ENCODE results near the gene NCAM2. TPM values are rescaled to one million over a fixed set of nuclear protein-coding genes. Genes with fewer than 3 reads are reported as not detected.
A peak's percentile ranks its signal among the peaks of the same experiment; 100 is the strongest.

Gene NCAM2
- total RNA-seq, 1 donor from 2014 or later: 22.6 TPM

DNA sequence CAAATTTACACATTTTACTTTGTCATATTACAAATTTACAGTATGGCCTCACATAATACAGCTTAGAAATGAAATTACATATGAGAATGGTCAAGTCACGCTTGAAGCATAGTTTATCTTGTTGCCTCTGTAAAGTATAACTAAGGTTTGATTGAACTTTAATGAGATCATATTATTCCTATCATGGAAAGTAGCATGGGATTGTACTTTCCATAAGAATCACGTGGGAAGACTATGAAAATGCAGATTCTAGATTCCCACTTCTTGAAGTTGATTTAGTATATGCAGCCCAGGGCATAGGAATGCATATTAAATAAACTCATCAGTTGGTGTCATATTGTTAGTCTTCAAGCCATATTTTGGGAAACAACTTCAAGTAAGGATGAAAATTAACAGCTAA is 342.8 kb downstream of the NCAM2 start:
- peaks cover 12% of the 10 kb centered on the region for H3K9me3 Mint-ChIP-seq
- no peaks in the 10 kb centered on the region for H3K4me1 Mint-ChIP-seq (ENCODE audit: unreplicated experiment)
- DNase-seq (ENCODE audit: extremely low spot score, unreplicated experiment): no peak
- TF ChIP-seq, protein P1, sequence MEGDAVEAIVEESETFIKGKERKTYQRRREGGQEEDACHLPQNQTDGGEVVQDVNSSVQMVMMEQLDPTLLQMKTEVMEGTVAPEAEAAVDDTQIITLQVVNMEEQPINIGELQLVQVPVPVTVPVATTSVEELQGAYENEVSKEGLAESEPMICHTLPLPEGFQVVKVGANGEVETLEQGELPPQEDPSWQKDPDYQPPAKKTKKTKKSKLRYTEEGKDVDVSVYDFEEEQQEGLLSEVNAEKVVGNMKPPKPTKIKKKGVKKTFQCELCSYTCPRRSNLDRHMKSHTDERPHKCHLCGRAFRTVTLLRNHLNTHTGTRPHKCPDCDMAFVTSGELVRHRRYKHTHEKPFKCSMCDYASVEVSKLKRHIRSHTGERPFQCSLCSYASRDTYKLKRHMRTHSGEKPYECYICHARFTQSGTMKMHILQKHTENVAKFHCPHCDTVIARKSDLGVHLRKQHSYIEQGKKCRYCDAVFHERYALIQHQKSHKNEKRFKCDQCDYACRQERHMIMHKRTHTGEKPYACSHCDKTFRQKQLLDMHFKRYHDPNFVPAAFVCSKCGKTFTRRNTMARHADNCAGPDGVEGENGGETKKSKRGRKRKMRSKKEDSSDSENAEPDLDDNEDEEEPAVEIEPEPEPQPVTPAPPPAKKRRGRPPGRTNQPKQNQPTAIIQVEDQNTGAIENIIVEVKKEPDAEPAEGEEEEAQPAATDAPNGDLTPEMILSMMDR (conservative IDR thresholded peaks at IDR 0.05): no peak
- H3K4me3 Mint-ChIP-seq: no peak overlapping the region
- no peaks in the 10 kb centered on the region for H3K27me3 Mint-ChIP-seq
- H3K27ac Mint-ChIP-seq: no peak overlapping the region
- peaks cover 11% of the 10 kb centered on the region for H3K36me3 Mint-ChIP-seq

DNA sequence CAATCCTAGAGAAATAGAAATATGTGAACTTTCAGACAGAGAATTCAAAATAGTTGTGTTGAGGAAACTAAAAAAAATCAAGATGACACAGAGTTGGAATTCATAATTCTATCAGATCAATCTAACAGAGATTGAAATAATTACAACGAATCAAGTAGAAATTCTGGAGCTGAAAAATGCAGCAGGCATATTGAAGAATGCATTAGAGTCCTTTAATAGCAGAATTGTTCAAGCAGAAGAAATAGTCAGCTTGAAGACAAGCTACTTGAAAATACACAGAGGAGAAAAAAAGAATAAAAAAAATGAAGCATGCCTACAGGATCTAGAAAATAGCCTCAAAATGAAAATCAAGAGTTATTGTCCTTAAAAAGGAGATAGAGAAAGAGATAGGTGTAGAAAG is 347.1 kb downstream of the NCAM2 start:
- no peak for DNase-seq (ENCODE audit: extremely low spot score, unreplicated experiment)
- Mint-ChIP-seq H3K27ac (no peak overlapping the region), H3K4me3 (no peak overlapping the region), H3K36me3 (peaks cover 12% of the 10 kb centered on the region), H3K27me3 (no peaks in the 10 kb centered on the region), H3K4me1 (ENCODE audit: unreplicated experiment) (no peaks in the 10 kb centered on the region), H3K9me3 (peaks cover 17% of the 10 kb centered on the region)
- TF ChIP-seq, protein P1 (conservative IDR thresholded peaks at IDR 0.05): no peak

DNA sequence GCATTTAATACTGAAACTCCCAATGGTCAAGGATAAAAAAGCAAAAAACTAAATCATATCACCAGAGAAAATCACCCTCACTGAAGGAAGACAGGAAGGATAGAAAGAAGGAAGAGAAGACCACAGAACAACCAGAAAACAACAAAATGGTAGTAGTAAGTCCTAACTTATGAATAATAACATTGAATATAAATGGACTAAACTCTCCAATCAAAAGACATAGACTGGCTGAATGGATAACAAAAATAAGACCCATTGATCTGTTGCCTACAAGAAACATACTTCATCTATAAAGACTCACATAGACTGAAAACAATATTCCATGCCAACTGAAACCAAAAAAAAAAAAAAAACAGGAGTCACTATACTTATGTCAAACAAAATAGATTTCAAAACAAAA is 347.7 kb downstream of the NCAM2 start:
- Mint-ChIP-seq H3K27me3 (no peaks in the 10 kb centered on the region), H3K9me3 (peaks cover 17% of the 10 kb centered on the region), H3K27ac (no peak overlapping the region), H3K4me3 (no peak overlapping the region), H3K36me3 (peaks cover 12% of the 10 kb centered on the region), H3K4me1 (ENCODE audit: unreplicated experiment) (no peaks in the 10 kb centered on the region)
- DNase-seq (ENCODE audit: extremely low spot score, unreplicated experiment): no peak
- TF ChIP-seq, protein P1 (conservative IDR thresholded peaks at IDR 0.05): no peak

DNA sequence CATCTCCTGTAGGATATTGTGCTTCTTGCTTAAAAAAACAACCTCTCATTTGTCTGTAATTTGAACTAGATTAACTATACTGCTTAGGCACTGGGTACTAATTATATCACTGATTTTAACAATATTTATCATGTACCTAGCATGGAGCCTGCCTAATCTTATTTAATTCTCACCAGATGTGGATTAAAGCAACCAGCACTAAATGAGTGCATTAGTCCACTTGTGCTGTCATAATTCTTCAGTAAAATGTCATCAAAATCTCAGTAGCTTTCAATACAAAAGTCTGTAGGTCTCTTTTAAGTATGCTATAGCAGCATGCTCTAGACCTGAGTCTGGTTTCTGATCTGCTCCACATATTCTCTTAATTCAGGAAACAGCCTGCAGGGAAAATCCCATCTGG is 368.1 kb downstream of the NCAM2 start:
- peaks cover 5% of the 10 kb centered on the region for H3K4me1 Mint-ChIP-seq (ENCODE audit: unreplicated experiment)
- H3K4me3 Mint-ChIP-seq: no peak overlapping the region
- H3K27ac Mint-ChIP-seq: no peak overlapping the region
- no peak for DNase-seq (ENCODE audit: extremely low spot score, unreplicated experiment)
- no peaks in the 10 kb centered on the region for H3K9me3 Mint-ChIP-seq
- H3K36me3 Mint-ChIP-seq: no peaks in the 10 kb centered on the region
- no peaks in the 10 kb centered on the region for H3K27me3 Mint-ChIP-seq
- TF ChIP-seq, protein P1 (conservative IDR thresholded peaks at IDR 0.05): no peak

DNA sequence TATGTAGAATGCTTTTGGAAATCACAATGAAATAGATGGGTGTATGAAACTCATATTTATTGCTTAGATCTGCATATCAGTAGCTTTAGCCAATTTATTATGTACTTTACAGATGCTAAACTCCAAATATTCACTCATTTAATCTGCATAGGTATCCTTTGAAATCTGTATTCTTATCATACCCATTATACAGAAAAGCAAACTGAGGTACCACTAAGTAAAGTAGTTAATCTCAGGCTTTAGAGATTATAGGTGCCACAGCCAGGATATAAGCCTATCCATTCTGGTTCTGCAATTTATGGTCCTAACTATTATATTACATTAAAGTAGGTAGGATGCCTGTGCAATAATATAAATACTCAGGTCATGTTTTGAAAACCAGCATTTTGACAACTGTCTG is 369.4 kb downstream of the NCAM2 start:
- Mint-ChIP-seq H3K9me3 (no peaks in the 10 kb centered on the region), H3K27ac (no peak overlapping the region), H3K4me3 (no peak overlapping the region), H3K4me1 (ENCODE audit: unreplicated experiment) (peaks cover 5% of the 10 kb centered on the region), H3K27me3 (no peaks in the 10 kb centered on the region), H3K36me3 (no peaks in the 10 kb centered on the region)
- DNase-seq (ENCODE audit: extremely low spot score, unreplicated experiment): no peak
- TF ChIP-seq, protein P1 (conservative IDR thresholded peaks at IDR 0.05): no peak

DNA sequence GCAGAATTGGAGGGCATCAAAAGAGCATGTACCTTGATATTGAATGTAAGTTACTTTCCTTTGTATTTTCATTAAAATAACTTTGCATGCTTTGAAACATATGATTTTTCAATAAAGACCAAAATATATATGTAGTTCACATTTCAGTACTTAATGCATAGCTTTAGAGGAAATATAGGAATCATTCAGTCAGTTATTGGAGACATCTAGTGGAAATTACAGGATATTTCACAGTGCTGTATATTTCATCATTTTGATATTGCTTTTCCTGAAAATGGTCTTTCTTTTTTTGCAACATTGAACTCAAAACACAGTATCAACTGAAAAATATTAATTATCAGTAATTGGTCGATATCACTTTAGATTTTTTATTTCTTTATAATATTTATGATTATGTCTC is 375.8 kb downstream of the NCAM2 start:
- H3K4me1 Mint-ChIP-seq (ENCODE audit: unreplicated experiment): peaks cover 5% of the 10 kb centered on the region
- TF ChIP-seq, protein P1 (conservative IDR thresholded peaks at IDR 0.05): peak; percentile 39
- DNase-seq (ENCODE audit: extremely low spot score, unreplicated experiment): no peak
- no peaks in the 10 kb centered on the region for H3K9me3 Mint-ChIP-seq
- H3K4me3 Mint-ChIP-seq: no peak overlapping the region
- H3K27me3 Mint-ChIP-seq: no peaks in the 10 kb centered on the region
- no peaks in the 10 kb centered on the region for H3K36me3 Mint-ChIP-seq
- H3K27ac Mint-ChIP-seq: no peak overlapping the region

All from type B pancreatic cell (in vitro differentiated cells).